ENCODE data around the gene STUM. TPM values are rescaled to one million over a fixed set of nuclear protein-coding genes. Genes with fewer than 3 reads are reported as not detected.

STUM gene
- polyA plus RNA-seq, 1 donor (not counting 4 experiments of a cell fraction or from before 2014, with no cell fraction given) = 0.01 TPM

- no peaks in the 10 kb centered on the region for H3K9me1 ChIP-seq (ENCODE audit: control insufficient read depth, extremely low read depth, insufficient read depth, low read length)
- DNase-seq (ENCODE audit: low read depth, low spot score) = no peak
- no peaks in the 10 kb centered on the region for H3K9me3 ChIP-seq (ENCODE audit: control insufficient read depth, low read depth, low read length)
- peaks cover 63% of the 10 kb centered on the region for H3K27me3 ChIP-seq (ENCODE audit: control insufficient read depth, extremely low read depth, insufficient read depth, low read length)
- TF ChIP-seq EZH2 (IDR thresholded peaks at IDR 0.05; ENCODE audit: low read length) (no peak), CTCF (optimal IDR thresholded peaks at IDR 0.05 in 1 of 3, IDR thresholded peaks at IDR 0.05 in 1 of 3, conservative IDR thresholded peaks at IDR 0.05 in 1 of 3; ENCODE audit: extremely low read depth in 1 of 3, insufficient read depth in 2 of 3, low read length in 3 of 3) (no peak)
- no peak overlapping the region for H3K4me3 ChIP-seq (ENCODE audit: control insufficient read depth in 2 of 3, extremely low read depth in 1 of 3, insufficient read depth in 2 of 3, low read depth in 1 of 3, low read length in 3 of 3)
- H3K27ac ChIP-seq (ENCODE audit: control insufficient read depth, insufficient read depth, low read length) = no peak overlapping the region
- H3K79me2 ChIP-seq (ENCODE audit: control insufficient read depth, insufficient read depth, low read length) = no peaks in the 10 kb centered on the region
- H3K36me3 ChIP-seq (ENCODE audit: control insufficient read depth in 2 of 2, extremely low read depth in 1 of 2, insufficient read depth in 2 of 2, low read length in 2 of 2) = no peaks in the 10 kb centered on the region
- H3K9ac ChIP-seq (ENCODE audit: control insufficient read depth, extremely low read depth, insufficient read depth, low read length) = no peak overlapping the region
- H2AFZ ChIP-seq (ENCODE audit: control insufficient read depth, low read length) = no peak overlapping the region
- dilution Hi-C loops (cut with MboI; ENCODE audit: extremely low pct_ligation_motif_present, low sequenced_read_pairs) = no loop called here
- H4K20me1 ChIP-seq (ENCODE audit: control insufficient read depth, extremely low read depth, insufficient read depth, low read length) = no peaks in the 10 kb centered on the region
- no peak for FAIRE-seq
- H3K4me1 ChIP-seq (ENCODE audit: control insufficient read depth, extremely low read depth, insufficient read depth, low read length) = peaks cover 7% of the 10 kb centered on the region
- no peak overlapping the region for H3K4me2 ChIP-seq (ENCODE audit: control insufficient read depth, extremely low read depth, insufficient read depth, low read depth, low read length)
These were observed 2.7 kb downstream of the STUM start for GRCh38 chr1:226551299-226551698.

DNA sequence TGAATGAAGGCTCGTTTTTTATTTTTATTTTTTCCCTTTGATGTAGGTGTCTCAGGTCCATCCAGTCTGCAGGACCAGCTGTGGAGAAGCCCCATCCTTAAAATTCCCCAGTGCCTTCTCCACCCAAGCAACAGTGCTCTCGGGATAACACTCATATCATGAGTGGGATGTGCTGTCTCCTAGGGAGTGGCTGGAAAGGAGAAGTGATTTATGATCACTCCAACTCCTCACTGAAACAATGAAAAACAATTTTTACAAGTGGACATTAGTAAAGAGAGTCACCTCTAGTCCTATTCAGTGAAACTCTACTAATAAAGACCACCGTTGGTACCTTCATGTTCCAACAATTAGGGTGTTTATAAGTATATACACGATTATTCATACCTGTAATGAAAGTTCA lies 3.5 kb downstream of the STUM start:
- peaks cover 7% of the 10 kb centered on the region for H3K4me1 ChIP-seq (ENCODE audit: control insufficient read depth, extremely low read depth, insufficient read depth, low read length)
- H3K27me3 ChIP-seq (ENCODE audit: control insufficient read depth, extremely low read depth, insufficient read depth, low read length) = peaks cover 61% of the 10 kb centered on the region
- no peak for TF ChIP-seq CTCF (optimal IDR thresholded peaks at IDR 0.05 in 1 of 3, IDR thresholded peaks at IDR 0.05 in 1 of 3, conservative IDR thresholded peaks at IDR 0.05 in 1 of 3; ENCODE audit: extremely low read depth in 1 of 3, insufficient read depth in 2 of 3, low read length in 3 of 3)
- no peak for TF ChIP-seq EZH2 (IDR thresholded peaks at IDR 0.05; ENCODE audit: low read length)
- H3K4me3 ChIP-seq (ENCODE audit: control insufficient read depth in 2 of 3, extremely low read depth in 1 of 3, insufficient read depth in 2 of 3, low read depth in 1 of 3, low read length in 3 of 3) = no peak overlapping the region
- no peaks in the 10 kb centered on the region for H3K9me1 ChIP-seq (ENCODE audit: control insufficient read depth, extremely low read depth, insufficient read depth, low read length)
- H4K20me1 ChIP-seq (ENCODE audit: control insufficient read depth, extremely low read depth, insufficient read depth, low read length) = no peaks in the 10 kb centered on the region
- no peak for DNase-seq (ENCODE audit: low read depth, low spot score)
- FAIRE-seq = no peak
- no peaks in the 10 kb centered on the region for H3K9me3 ChIP-seq (ENCODE audit: control insufficient read depth, low read depth, low read length)
- no peaks in the 10 kb centered on the region for H3K36me3 ChIP-seq (ENCODE audit: control insufficient read depth in 2 of 2, extremely low read depth in 1 of 2, insufficient read depth in 2 of 2, low read length in 2 of 2)
- no peaks in the 10 kb centered on the region for H3K79me2 ChIP-seq (ENCODE audit: control insufficient read depth, insufficient read depth, low read length)
- H3K4me2 ChIP-seq (ENCODE audit: control insufficient read depth, extremely low read depth, insufficient read depth, low read depth, low read length) = no peak overlapping the region
- no peak overlapping the region for H3K9ac ChIP-seq (ENCODE audit: control insufficient read depth, extremely low read depth, insufficient read depth, low read length)
- no peak overlapping the region for H3K27ac ChIP-seq (ENCODE audit: control insufficient read depth, insufficient read depth, low read length)
- H2AFZ ChIP-seq (ENCODE audit: control insufficient read depth, low read length) = no peak overlapping the region
- dilution Hi-C loops (cut with MboI; ENCODE audit: extremely low pct_ligation_motif_present, low sequenced_read_pairs) = no loop called here

Measured in keratinocyte (primary cell).